ENCODE results near the gene KCNA10.

Gene KCNA10

DNA sequence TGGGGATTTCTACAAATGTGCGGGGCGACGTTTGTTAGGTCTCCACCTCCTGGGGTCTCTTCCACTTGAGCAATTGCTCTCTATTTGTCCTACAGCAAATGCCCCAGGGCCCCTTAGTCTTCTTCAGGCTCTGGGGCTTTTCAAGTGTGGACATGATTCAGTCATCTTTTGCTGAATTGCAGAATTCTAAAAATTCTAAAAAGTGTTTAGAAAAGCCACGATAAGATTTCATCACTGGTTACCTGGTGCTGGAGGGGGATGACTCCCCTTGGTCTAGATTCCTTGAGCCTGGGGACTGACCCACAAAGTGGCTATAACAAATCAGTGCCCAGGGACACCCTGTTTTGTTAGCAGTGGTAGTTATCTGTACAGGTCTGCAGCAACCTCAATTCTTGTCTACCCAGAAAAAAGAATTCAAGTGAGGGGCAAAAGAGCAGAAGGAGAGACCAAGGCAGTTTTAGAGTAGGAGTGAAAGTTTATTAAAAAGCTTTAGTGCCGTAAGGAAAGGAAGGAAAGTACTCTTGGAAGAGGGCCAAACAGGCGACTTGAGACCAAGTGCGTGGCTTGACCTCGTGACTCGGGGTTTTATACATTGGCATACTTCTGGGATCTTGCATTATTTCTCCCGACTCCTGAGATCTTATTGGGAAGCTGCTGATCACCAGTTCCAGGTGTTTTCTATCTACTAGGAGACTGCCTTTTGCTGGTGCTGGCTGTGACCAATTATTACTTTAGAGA lies 42.8 kb downstream of the KCNA10 start:
- DNase-seq, result no peak

DNA sequence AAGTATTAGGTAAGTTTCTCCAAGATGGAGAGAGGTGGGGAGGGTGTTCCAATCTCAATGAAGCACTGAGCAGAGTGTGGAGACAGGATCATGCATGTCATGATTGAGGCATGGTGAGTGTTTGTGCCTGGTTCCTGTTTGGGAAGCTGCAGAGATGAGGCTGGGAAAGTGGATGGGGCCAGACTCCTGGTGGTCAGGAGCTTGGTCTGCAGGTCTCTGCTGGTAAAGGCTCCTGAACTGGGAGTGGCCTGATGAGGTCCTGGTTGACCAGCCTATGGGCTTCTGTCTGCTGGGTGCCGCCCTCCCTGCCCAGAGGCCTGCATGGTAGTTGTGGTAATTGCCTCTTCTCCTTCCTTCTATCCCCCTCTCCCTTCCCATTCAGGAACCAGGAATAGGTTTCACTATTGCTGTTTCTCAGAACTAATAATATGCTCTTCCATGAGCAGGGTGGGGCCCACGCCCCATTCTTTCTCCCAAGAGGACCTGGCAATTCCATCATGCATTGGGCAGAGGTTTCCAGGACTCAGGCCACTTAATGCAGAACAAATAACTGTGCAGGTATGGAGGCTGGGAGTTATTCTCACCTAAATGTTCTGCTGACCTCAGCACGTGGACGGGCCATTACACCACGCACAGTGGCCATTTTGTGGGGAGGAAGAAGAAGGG lies 43.5 kb downstream of the KCNA10 start:
- DNase-seq, result no peak

DNA sequence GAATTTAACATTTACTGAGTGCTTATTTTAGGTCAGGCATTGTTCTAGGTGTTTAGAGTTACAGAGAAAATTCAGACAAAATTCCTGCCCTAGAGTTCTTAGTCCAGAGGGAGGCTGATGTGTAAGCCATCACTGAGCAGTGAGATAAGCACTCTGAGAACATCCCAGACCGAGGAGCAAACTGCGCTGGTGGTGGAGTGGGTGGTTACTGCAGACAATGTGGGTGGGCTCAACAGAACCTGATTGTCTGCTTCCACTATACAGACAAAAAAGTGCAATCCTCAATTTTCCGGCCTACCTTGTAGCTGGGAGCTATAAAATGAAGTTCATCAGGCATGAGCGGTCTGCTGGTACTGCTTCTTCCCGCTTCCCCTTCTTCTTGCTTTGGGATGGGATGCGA lies 44.5 kb downstream of the KCNA10 start:
- no peak for DNase-seq

DNA sequence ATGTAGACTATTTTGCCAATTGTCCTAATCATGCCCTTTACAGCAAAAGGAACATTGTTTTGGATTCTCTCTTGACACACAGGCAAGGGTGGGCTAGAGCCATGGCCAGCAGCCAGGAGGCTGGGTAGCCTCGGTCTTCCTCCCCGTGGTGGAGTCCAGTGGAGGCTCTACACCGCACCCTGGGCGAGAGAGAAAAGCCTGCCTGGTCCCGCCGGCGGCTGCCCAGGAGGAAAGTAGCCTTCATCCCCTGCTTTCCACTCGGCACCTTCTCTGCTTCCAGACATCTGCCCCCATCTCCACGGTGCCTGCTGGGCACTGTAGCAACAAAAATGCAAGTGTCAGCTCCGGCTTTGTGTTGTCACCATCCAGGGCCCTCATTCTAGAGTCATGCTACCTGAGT lies 46.4 kb downstream of the KCNA10 start:
- DNase-seq, result no peak

DNA sequence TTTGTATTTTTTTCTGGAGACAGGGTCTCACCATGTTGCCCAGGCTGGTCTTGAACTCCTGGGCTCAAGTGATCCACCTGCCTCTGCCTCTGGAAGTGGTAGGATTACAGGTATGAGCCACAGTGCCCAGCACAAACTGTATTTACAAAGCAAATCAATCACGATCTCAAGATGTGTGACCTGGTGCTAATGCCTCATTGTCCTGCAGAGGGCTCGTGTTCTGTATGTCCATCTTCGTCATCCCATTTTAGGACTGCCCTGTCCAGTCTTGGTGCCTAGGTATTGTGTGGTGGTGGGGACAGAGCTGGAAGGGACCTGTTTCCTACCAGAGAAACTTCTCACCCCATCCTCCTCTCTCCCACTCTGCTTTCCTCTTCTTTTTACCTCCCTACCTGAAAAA lies 47.8 kb downstream of the KCNA10 start:
- DNase-seq, result no peak

Data from GDM1 (cell line).